HepG2 (cell line): Measurements from ENCODE around the gene THADA. TPM values are rescaled to one million over a fixed set of nuclear protein-coding genes. Genes with fewer than 3 reads are reported as not detected.

Source experiments
- ARID4A ChIP-seq: sonication (generic); formaldehyde crosslinking; IDR thresholded peaks from 2 replicates; pipeline ENCODE4 v1.5.0; 2020; ENCODE audit warnings: mild to moderate bottlenecking, missing genetic modification reagents, borderline replicate concordance
- FLYWCH1 ChIP-seq: sonication (generic); formaldehyde crosslinking; IDR thresholded peaks from 2 replicates; pipeline ENCODE4 v1.8.1; 2023; ENCODE audit warnings: mild to moderate bottlenecking, missing genetic modification reagents
- FOXA1 ChIP-seq, 2 experiments: fragments of 450-650 bp in 1 of 2; sonication (generic) in 1 of 2; formaldehyde crosslinking in 1 of 2; IDR thresholded peaks; 2 replicates each; pipeline versions ENCODE4 v1.4.0 to v1.6.1; 2016 to 2020; ENCODE audit warnings: missing genetic modification reagents in 1 of 2
- GABPA ChIP-seq, 2 experiments: IDR thresholded peaks; 2 replicates each; pipeline ENCODE4 v1.6.1; 2011 to 2016; ENCODE audit warnings: low read depth in 2 of 2, low read length in 1 of 2, missing biosample characterization in 1 of 2, missing genetic modification characterization in 1 of 2
- GATAD1 ChIP-seq: IDR thresholded peaks from 2 replicates; pipeline ENCODE4 v1.6.1; 2016; ENCODE audit warnings: missing genetic modification reagents, missing compliant biosample characterization
- KIAA2018 ChIP-seq: sonication (generic); formaldehyde crosslinking; IDR thresholded peaks from 2 replicates; pipeline ENCODE4 v1.5.0; 2020; ENCODE audit warnings: mild to moderate bottlenecking, missing genetic modification reagents, borderline replicate concordance
- MAZ ChIP-seq, 2 experiments: sonication (generic) in 1 of 2; formaldehyde crosslinking in 1 of 2; IDR thresholded peaks; 2 replicates each; pipeline versions ENCODE4 v1.5.0 to v1.6.1; 2012 to 2020; ENCODE audit warnings: low read depth in 2 of 2, mild to moderate bottlenecking in 2 of 2, borderline replicate concordance in 1 of 2, improper control_type of control experiment in 1 of 2, low read length in 1 of 2, missing genetic modification reagents in 1 of 2, moderate library complexity in 1 of 2
- NFIC ChIP-seq: IDR thresholded peaks from 2 replicates; pipeline ENCODE4 v1.6.1; 2012; ENCODE audit warnings: mild to moderate bottlenecking, low read length, inconsistent platforms
- SALL1 ChIP-seq: sonication (generic); formaldehyde crosslinking; IDR thresholded peaks from 2 replicates; pipeline ENCODE4 v1.8.0; 2022; ENCODE audit warnings: mild to moderate bottlenecking, missing genetic modification reagents
- ZNF891 ChIP-seq: sonication (generic); formaldehyde crosslinking; IDR thresholded peaks from 2 replicates; pipeline ENCODE4 v1.5.0; 2020; ENCODE audit warnings: mild to moderate bottlenecking, missing genetic modification reagents
- polyA plus RNA-seq, 8 experiments: library from polyadenylated mRNA; depleted of rRNA in 3 of 8; stranded (reverse) in 7 of 8; unstranded in 1 of 8; fragments of >200 nt; fragmentation: Illumina TruSeq in 4 of 8; extraction: Trizol in 4 of 8; gene quantifications; 2 replicates each; pipeline versions ENCODE4 v1.2.1 to v1.2.3, GENCODE V29; 2011 to 2016; ENCODE audit warnings: low read depth in 4 of 8, missing spikeins in 1 of 8, mixed read lengths in 1 of 8; ENCODE audit not compliant: insufficient read depth in 1 of 8
- total RNA-seq, 5 experiments: library from RNA; depleted of rRNA; stranded (reverse); fragments of >200 nt; fragmentation: Illumina TruSeq; extraction: Trizol; gene quantifications; 2 replicates each; pipeline ENCODE4 v1.2.3, GENCODE V29; 2016; ENCODE audit warnings: low read depth in 1 of 5
- TF ChIP-seq, protein P1 (sequence below), 2 experiments: IDR thresholded peaks; 2 replicates each; pipeline ENCODE4 v1.6.1; 2011 to 2012; ENCODE audit warnings: low read length in 2 of 2, borderline replicate concordance in 1 of 2, low read depth in 1 of 2, mild to moderate bottlenecking in 1 of 2, moderate library complexity in 1 of 2

The THADA gene
- total and polyA plus RNA-seq, 2 of the 13 experiments (the other 11 are each of a cell fraction or from before 2014, with no cell fraction given), result 12.7 to 21.7 TPM

DNA sequence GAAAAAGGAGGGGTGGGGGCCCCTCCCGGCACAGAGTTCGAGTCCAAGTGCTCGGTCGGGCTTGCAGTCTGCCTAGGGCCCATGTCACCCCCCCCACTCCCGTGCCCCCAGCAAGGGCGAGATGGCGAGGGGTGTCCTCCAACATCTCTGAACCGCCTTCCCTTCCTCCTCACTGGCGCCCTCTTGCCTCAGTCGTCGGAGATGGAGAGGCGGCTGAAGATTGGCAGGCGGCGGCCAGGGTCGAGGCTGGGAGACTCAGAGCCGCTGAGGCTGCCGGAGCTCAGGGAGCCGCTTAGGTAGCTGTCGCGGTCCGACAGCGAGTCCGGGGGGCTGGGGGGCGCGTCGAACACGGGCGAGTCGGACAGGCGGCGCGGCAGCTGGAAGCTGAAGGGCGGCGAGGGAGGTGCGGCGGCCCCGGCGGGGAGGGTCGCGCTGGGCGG is 371.7 kb downstream of the THADA start (continued):
- TF ChIP-seq ARID4A (CRISPR knock-in tag) (peak; percentile 66; the same call in 1 of the 2 replicates), FOXA1 (IDR thresholded peaks at IDR 0.05) (no peak), FOXA1 (CRISPR knock-in tag; IDR thresholded peaks at IDR 0.05) (no peak), SALL1 (CRISPR knock-in tag) (peak; percentile 67; the same call in 1 of the 2 replicates), ZNF891 (no peak), KIAA2018 (CRISPR knock-in tag) (no peak), GATAD1 (CRISPR knock-in tag) (peak; percentile 61; the same call in 1 of the 2 replicates), GABPA (IDR thresholded peaks at IDR 0.05; ENCODE audit: low read depth, low read length) (no peak), GABPA (CRISPR knock-in tag; IDR thresholded peaks at IDR 0.05; ENCODE audit: low read depth) (peak; percentile 45; the same call in 1 of the 2 replicates), NFIC (no peak), FLYWCH1 (CRISPR knock-in tag) (no peak), MAZ (IDR thresholded peaks at IDR 0.05; ENCODE audit: borderline replicate concordance, low read depth, low read length) (peak; percentile 47; the same call in 1 of the 2 replicates), MAZ (CRISPR knock-in tag; IDR thresholded peaks at IDR 0.05; ENCODE audit: low read depth) (peak; percentile 67; the same call in 1 of the 2 replicates)
- TF ChIP-seq, protein P1, sequence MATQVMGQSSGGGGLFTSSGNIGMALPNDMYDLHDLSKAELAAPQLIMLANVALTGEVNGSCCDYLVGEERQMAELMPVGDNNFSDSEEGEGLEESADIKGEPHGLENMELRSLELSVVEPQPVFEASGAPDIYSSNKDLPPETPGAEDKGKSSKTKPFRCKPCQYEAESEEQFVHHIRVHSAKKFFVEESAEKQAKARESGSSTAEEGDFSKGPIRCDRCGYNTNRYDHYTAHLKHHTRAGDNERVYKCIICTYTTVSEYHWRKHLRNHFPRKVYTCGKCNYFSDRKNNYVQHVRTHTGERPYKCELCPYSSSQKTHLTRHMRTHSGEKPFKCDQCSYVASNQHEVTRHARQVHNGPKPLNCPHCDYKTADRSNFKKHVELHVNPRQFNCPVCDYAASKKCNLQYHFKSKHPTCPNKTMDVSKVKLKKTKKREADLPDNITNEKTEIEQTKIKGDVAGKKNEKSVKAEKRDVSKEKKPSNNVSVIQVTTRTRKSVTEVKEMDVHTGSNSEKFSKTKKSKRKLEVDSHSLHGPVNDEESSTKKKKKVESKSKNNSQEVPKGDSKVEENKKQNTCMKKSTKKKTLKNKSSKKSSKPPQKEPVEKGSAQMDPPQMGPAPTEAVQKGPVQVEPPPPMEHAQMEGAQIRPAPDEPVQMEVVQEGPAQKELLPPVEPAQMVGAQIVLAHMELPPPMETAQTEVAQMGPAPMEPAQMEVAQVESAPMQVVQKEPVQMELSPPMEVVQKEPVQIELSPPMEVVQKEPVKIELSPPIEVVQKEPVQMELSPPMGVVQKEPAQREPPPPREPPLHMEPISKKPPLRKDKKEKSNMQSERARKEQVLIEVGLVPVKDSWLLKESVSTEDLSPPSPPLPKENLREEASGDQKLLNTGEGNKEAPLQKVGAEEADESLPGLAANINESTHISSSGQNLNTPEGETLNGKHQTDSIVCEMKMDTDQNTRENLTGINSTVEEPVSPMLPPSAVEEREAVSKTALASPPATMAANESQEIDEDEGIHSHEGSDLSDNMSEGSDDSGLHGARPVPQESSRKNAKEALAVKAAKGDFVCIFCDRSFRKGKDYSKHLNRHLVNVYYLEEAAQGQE (IDR thresholded peaks at IDR 0.05; ENCODE audit: borderline replicate concordance in 1 of 2, low read depth in 1 of 2, low read length in 2 of 2), result 0 out of 4 replicates have a peak, but pooled peaks of 1 of the 2 experiments have one; percentile 21
